HepG2 (cell line): ENCODE measurements around the gene CASZ1. TPM values are rescaled to one million over a fixed set of nuclear protein-coding genes. Genes with fewer than 3 reads are reported as not detected.

ENCODE experiments used
- ARHGAP35 ChIP-seq: sonication (generic); formaldehyde crosslinking; IDR thresholded peaks from 2 replicates; pipeline ENCODE4 v1.9.0; 2022; ENCODE audit warnings: mild to moderate bottlenecking, inconsistent platforms, moderate library complexity, missing genetic modification reagents, borderline replicate concordance
- ATF4 ChIP-seq, 2 experiments: fragments of 450-650 bp in 1 of 2; sonication (generic) in 1 of 2; formaldehyde crosslinking; IDR thresholded peaks; 2 replicates each; pipeline versions ENCODE4 v1.5.0 to v1.8.0; 2020 to 2022; ENCODE audit warnings: mild to moderate bottlenecking in 1 of 2, missing genetic modification reagents in 1 of 2
- ATM ChIP-seq: fragments of 450-650 bp; IDR thresholded peaks from 2 replicates; pipeline ENCODE4 v1.7.1; 2017; ENCODE audit warnings: mild to moderate bottlenecking, borderline replicate concordance
- DR1 ChIP-seq: sonication (generic); formaldehyde crosslinking; IDR thresholded peaks from 2 replicates; pipeline ENCODE4 v1.8.0; 2021; ENCODE audit warnings: mild to moderate bottlenecking, missing genetic modification reagents, inconsistent platforms
- FLYWCH1 ChIP-seq: sonication (generic); formaldehyde crosslinking; IDR thresholded peaks from 2 replicates; pipeline ENCODE4 v1.8.1; 2023; ENCODE audit warnings: mild to moderate bottlenecking, missing genetic modification reagents
- HINFP ChIP-seq: sonication (generic); formaldehyde crosslinking; IDR thresholded peaks from 2 replicates; pipeline ENCODE4 v1.4.0; 2020; ENCODE audit warnings: low read depth, mild to moderate bottlenecking, missing genetic modification reagents
- KDM6A ChIP-seq: IDR thresholded peaks from 2 replicates; pipeline ENCODE4 v1.6.1; 2016; ENCODE audit warnings: low read depth
- MED13 ChIP-seq: sonication (generic); formaldehyde crosslinking; IDR thresholded peaks from 2 replicates; pipeline ENCODE4 v1.5.0; 2020; ENCODE audit warnings: missing genetic modification reagents
- MYNN ChIP-seq: sonication (generic); formaldehyde crosslinking; IDR thresholded peaks from 2 replicates; pipeline ENCODE4 v1.4.0; 2020; ENCODE audit warnings: mild to moderate bottlenecking, low read depth, missing genetic modification reagents
- NCOA5 ChIP-seq: sonication (generic); formaldehyde crosslinking; IDR thresholded peaks from 2 replicates; pipeline ENCODE4 v1.4.0; 2020; ENCODE audit warnings: missing genetic modification reagents
- NFE2L1 ChIP-seq: sonication (generic); formaldehyde crosslinking; IDR thresholded peaks from 2 replicates; pipeline ENCODE4 v1.4.0; 2020; ENCODE audit warnings: missing genetic modification reagents, mild to moderate bottlenecking, borderline replicate concordance
- REL ChIP-seq: sonication (generic); formaldehyde crosslinking; conservative IDR thresholded peaks from 2 replicates; pipeline ENCODE4 v1.8.0; 2022; ENCODE audit warnings: mild to moderate bottlenecking, missing genetic modification reagents, moderate library complexity
- SPEN ChIP-seq: sonication (generic); formaldehyde crosslinking; IDR thresholded peaks from 2 replicates; pipeline ENCODE4 v1.5.1; 2020; ENCODE audit warnings: low read depth, mild to moderate bottlenecking, missing genetic modification reagents
- TAF1 ChIP-seq: sonication (generic); formaldehyde crosslinking; IDR thresholded peaks from 2 replicates; pipeline ENCODE4 v1.4.0; 2020; ENCODE audit warnings: missing genetic modification reagents
- TEF ChIP-seq: sonication (generic); formaldehyde crosslinking; IDR thresholded peaks from 2 replicates; pipeline ENCODE4 v1.5.0; 2020; ENCODE audit warnings: missing genetic modification reagents
- TFDP2 ChIP-seq: sonication (generic); formaldehyde crosslinking; IDR thresholded peaks from 2 replicates; pipeline ENCODE4 v1.4.0; 2020; ENCODE audit warnings: missing genetic modification reagents
- THAP8 ChIP-seq: sonication (generic); formaldehyde crosslinking; IDR thresholded peaks from 2 replicates; pipeline ENCODE4 v1.5.1; 2020; ENCODE audit warnings: missing genetic modification reagents, mild to moderate bottlenecking, borderline replicate concordance
- YY1 ChIP-seq: IDR thresholded peaks from 2 replicates; pipeline ENCODE4 v1.6.1; 2011; ENCODE audit warnings: low read length, low read depth, moderate library complexity, mild to moderate bottlenecking; ENCODE audit not compliant: insufficient read depth, insufficient replicate concordance
- ZNF17 ChIP-seq: sonication (generic); formaldehyde crosslinking; IDR thresholded peaks from 2 replicates; pipeline ENCODE4 v1.5.0; 2020; ENCODE audit warnings: mild to moderate bottlenecking, missing genetic modification reagents
- ZNF18 ChIP-seq: sonication (generic); formaldehyde crosslinking; IDR thresholded peaks from 2 replicates; pipeline ENCODE4 v1.8.0; 2022; ENCODE audit warnings: mild to moderate bottlenecking, missing genetic modification reagents; ENCODE audit not compliant: insufficient replicate concordance
- ZNF180 ChIP-seq: sonication (generic); formaldehyde crosslinking; IDR thresholded peaks from 2 replicates; pipeline ENCODE4 v1.4.0; 2020; ENCODE audit warnings: low read depth, missing genetic modification reagents, borderline replicate concordance
- ZNF776 ChIP-seq: sonication (generic); formaldehyde crosslinking; IDR thresholded peaks from 2 replicates; pipeline ENCODE4 v1.4.0; 2020; ENCODE audit warnings: mild to moderate bottlenecking, missing genetic modification reagents
- ZNF850 ChIP-seq: sonication (generic); formaldehyde crosslinking; conservative IDR thresholded peaks from 2 replicates; pipeline ENCODE4 v1.9.0; 2021; ENCODE audit warnings: mild to moderate bottlenecking, missing genetic modification reagents
- ZNF883 ChIP-seq: sonication (generic); formaldehyde crosslinking; IDR thresholded peaks from 2 replicates; pipeline ENCODE4 v1.5.1; 2020; ENCODE audit warnings: mild to moderate bottlenecking, missing genetic modification reagents; ENCODE audit errors: not compliant biosample characterization
- polyA plus RNA-seq, 8 experiments: library from polyadenylated mRNA; depleted of rRNA in 3 of 8; stranded (reverse) in 7 of 8; unstranded in 1 of 8; fragments of >200 nt; fragmentation: Illumina TruSeq in 4 of 8; extraction: Trizol in 4 of 8; gene quantifications; 2 replicates each; pipeline versions ENCODE4 v1.2.1 to v1.2.3, GENCODE V29; 2011 to 2016; ENCODE audit warnings: low read depth in 4 of 8, missing spikeins in 1 of 8, mixed read lengths in 1 of 8; ENCODE audit not compliant: insufficient read depth in 1 of 8
- total RNA-seq, 5 experiments: library from RNA; depleted of rRNA; stranded (reverse); fragments of >200 nt; fragmentation: Illumina TruSeq; extraction: Trizol; gene quantifications; 2 replicates each; pipeline ENCODE4 v1.2.3, GENCODE V29; 2016; ENCODE audit warnings: low read depth in 1 of 5

CASZ1 gene
- total and polyA plus RNA-seq, 2 of the 13 experiments (the other 11 are each of a cell fraction or from before 2014, with no cell fraction given): 1.9 to 3.7 TPM

- TF ChIP-seq TEF (CRISPR knock-in tag) (no peak), KDM6A (peak; percentile 80), DR1 (no peak), NCOA5 (CRISPR knock-in tag) (no peak), SPEN (CRISPR knock-in tag) (peak; percentile 57; the same call in 1 of the 2 replicates), ATF4 (CRISPR knock-in tag; IDR thresholded peaks at IDR 0.05) (no peak), ZNF180 (no peak), REL (no peak), FLYWCH1 (CRISPR knock-in tag) (no peak), TFDP2 (no peak; the same call in 1 of the 2 replicates), HINFP (CRISPR knock-in tag) (no peak), MED13 (CRISPR knock-in tag) (no peak), ZNF18 (CRISPR knock-in tag) (no peak), ZNF776 (no peak; the same call in 1 of the 2 replicates), ZNF850 (CRISPR knock-in tag) (no peak), TAF1 (CRISPR knock-in tag) (peak; percentile 52), ARHGAP35 (CRISPR knock-in tag) (0 out of 2 replicates have a peak, but pooled peaks have one; percentile 50), ZNF883 (no peak), ATM (no peak), ZNF17 (no peak), THAP8 (CRISPR knock-in tag) (no peak), YY1 (no peak), MYNN (CRISPR knock-in tag) (no peak), NFE2L1 (no peak)
These were observed 110.5 kb downstream of the CASZ1 start (continued) for GRCh38 chr1:10685808-10686403.
